Urinary bladder (tissue), 4 donors: ENCODE results near the gene ATP6V0E2. TPM values are rescaled to one million over a fixed set of nuclear protein-coding genes. Genes with fewer than 3 reads are reported as not detected.
"Not testable (repeated sequence)": the region's sequence is repeated elsewhere in the genome, so short reads cannot be mapped to it uniquely, and the experiment has no call there.

Experiments
- DNase-seq: peaks from one replicate; pipeline ENCODE4 v3.0.0-alpha.2; 2015; ENCODE audit errors: extremely low spot score
- H3K27ac ChIP-seq: one replicate; pipeline ENCODE4 v1.5.1; 2013; ENCODE audit warnings: low read depth, mild to moderate bottlenecking, moderate library complexity
- H3K36me3 ChIP-seq: one replicate; pipeline ENCODE4 v1.6.1; 2013; ENCODE audit warnings: mild to moderate bottlenecking, moderate library complexity; ENCODE audit not compliant: insufficient read depth
- H3K4me1 ChIP-seq: one replicate; pipeline ENCODE4 v1.6.1; 2013; ENCODE audit warnings: mild to moderate bottlenecking, moderate library complexity; ENCODE audit not compliant: insufficient read depth
- H3K4me3 ChIP-seq: one replicate; pipeline ENCODE4 v1.5.1; 2013; ENCODE audit warnings: low read depth, low read length
- WGBS: extraction: QIAGEN DNeasy Blood & Tissue Kit; methylation state at CpG from one replicate; pipeline ENCODE4 v1.1.7; 2013; 5-methylcytosine and 5-hydroxymethylcytosine counted together
- polyA plus RNA-seq: library from polyadenylated mRNA; stranded (reverse); fragments of 200-250 nt; gene quantifications from one replicate; pipeline ENCODE4 v1.2.3, GENCODE V29; 2013
- total RNA-seq: library from RNA; depleted of rRNA; stranded (reverse); fragments of >200 nt; gene quantifications from one replicate; pipeline ENCODE4 v1.2.3, GENCODE V29; 2014
- donor health status: healthy with polysubstance abuse.
- donor health status: healthy.

ATP6V0E2 gene
- total RNA-seq, result 8.2 TPM
- polyA plus RNA-seq, result 34.3 TPM

DNA sequence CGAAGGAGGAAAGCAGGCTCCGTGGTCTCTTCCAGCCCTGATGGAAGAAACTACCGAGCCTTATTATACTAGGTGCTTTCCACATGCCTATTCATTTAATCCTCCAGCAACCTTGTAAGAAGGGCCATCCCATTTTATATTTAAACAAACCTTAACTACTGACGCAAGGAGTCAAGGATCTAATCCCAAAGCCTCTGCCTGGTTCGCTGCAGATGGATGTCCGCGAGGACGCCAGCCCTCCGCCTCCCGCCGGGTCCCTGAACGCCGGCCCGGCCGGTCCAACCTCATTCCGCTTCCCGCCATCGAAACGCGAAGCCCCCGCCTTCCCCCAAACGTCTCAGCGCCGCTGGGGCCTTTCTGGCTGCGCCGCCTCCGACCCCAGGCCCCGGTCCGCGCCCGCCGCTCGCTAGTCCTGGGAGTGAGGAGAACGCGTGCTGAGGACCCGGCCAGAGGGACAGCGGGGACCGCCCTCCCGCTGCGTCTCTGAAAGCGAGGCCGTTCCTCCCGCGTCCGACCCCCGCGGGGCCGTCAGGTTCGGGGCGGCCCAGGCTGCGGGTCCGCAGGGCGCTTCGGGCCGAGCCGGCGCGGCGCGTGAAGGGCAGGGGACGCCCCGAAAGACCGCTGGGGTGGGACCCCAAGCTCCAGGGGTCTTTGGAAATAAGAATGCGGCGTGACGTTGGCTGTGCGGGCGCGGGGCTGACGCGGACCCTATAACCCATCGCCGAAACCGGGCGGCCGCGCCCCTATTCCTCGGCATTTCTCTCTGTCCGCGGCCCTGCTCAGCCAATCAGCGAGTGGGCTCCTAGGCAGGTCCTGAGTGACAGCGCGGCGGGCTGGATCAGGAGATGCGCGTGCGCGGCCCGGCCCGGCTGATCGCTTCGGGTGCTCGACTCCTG lies at the start of gene ATP6V0E2:
Gene ATP6V0E2 (plus strand): TSS at position 896 of the 896 bp plus-strand sequence. CDS start 97 bp downstream, outside the sequence.
- H3K36me3 ChIP-seq, result no peaks in the 10 kb centered on the region
- WGBS, result under 1% methylated on average over 93 of the region's 93 CpGs
- peak; percentile 86 for DNase-seq

DNA sequence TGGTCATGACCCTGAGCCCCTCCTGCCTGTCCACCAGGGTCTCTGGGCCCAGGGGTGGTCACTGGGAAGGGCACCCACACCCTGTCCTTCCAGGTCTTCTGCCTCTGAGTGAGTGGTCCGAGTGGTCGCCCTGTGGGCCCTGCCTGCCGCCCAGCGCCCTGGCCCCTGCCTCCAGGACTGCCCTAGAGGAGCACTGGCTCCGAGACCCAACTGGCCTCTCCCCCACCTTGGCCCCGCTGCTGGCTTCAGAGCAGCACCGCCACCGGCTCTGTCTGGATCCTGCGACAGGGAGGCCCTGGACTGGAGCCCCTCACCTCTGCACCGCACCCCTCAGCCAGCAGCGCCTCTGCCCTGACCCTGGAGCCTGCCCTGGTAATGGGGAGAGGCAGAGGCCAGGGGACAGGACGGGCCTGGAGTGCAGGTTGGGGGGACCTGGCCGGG lies 49.4 kb upstream of the ATP6V0E2 start:
- DNase-seq, result no peak
- no peaks in the 10 kb centered on the region for H3K36me3 ChIP-seq
- 94% methylated on average over 13 of the region's 13 CpGs for WGBS

More for the DNA sequence above, at the start of gene ATP6V0E2:
- Histone ChIP-seq H3K4me3 (peak within 1 kb of the TSS; percentile 53), H3K27ac (no peak within 1 kb of the TSS), H3K4me1 (no peaks in the 10 kb centered on the region)

DNA sequence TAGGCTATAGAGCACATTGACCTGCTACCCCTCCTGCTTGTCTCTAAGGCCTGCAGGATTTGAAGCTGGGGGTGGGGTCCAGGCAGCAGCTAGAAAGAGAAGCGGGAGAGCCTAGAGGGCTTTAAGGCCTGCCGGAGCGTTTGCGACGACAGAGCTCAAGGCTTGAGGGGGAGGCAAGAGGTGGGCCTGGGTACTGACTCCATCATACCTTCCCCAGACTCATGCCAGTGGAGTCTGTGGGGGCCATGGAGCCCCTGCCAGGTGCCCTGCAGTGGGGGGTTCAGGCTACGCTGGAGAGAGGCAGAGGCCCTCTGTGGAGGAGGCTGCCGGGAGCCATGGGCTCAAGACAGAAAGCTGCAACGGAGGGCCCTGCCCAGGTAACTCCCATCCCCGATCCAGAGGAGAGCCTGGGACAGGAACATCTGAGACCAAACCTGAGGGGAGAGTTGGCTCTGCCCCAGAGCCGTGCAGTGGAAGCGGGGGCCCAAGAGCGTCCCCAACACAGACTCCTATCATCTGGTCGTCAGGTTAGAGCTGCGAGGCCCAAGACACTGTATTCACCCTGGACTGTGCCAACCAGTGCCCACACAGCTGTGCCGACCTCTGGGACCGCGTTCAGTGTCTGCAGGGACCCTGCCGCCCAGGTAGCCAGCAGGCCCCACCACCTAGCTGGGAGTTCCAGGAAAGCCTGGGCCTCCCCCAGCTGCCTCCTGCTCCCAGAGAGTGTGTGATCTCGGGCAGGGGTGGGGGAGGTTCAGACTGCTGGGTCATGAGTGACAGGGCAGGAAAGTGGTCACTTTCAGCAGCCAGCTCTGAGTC lies 48.8 kb upstream of the ATP6V0E2 start:
- no peak for DNase-seq
- WGBS, result 92% methylated on average over 19 of the region's 19 CpGs
- no peaks in the 10 kb centered on the region for H3K36me3 ChIP-seq

More for the DNA sequence above, 49.4 kb upstream of the ATP6V0E2 start:
- Histone ChIP-seq H3K27ac (no peak overlapping the region), H3K4me1 (no peaks in the 10 kb centered on the region), H3K4me3 (no peak overlapping the region)

DNA sequence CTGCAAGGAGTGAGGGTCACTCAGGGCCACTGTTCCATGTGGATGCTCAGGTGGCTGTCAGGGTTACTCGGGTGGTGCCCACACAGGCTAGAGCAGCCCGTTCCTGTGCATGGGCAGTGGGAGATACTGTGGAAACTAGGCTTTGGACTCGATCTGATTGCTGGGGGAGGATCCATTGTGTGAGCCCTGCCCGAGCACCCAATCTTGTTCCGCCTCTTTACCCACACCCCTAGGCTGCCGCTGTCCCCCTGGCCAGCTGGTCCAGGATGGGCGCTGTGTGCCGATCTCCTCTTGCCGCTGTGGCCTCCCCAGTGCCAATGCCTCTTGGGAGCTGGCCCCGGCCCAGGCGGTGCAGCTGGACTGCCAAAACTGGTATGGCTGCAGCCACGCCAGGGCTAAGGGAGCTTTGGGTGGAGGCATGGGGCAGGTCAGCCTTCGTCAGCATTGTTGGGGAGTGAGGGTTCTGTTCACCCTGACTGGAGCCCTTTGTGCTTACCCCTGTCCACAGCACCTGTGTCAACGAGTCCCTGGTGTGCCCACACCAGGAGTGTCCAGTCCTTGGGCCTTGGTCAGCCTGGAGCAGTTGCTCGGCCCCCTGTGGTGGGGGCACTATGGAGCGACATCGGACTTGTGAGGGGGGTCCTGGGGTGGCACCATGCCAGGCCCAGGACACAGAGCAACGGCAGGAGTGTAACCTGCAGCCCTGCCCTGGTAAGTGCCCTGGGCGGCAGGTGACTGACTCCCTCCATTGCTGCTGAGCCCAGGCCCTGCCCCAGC lies 48.0 kb upstream of the ATP6V0E2 start:
- no peaks in the 10 kb centered on the region for H3K36me3 ChIP-seq
- H3K4me3 ChIP-seq, result no peak overlapping the region
- H3K27ac ChIP-seq, result no peak overlapping the region
- no peaks in the 10 kb centered on the region for H3K4me1 ChIP-seq
- WGBS, result 89% methylated on average over 19 of the region's 19 CpGs
- no peak for DNase-seq

More for the DNA sequence above, 48.8 kb upstream of the ATP6V0E2 start:
- Histone ChIP-seq H3K27ac (no peak overlapping the region), H3K4me3 (no peak overlapping the region), H3K4me1 (no peaks in the 10 kb centered on the region)

DNA sequence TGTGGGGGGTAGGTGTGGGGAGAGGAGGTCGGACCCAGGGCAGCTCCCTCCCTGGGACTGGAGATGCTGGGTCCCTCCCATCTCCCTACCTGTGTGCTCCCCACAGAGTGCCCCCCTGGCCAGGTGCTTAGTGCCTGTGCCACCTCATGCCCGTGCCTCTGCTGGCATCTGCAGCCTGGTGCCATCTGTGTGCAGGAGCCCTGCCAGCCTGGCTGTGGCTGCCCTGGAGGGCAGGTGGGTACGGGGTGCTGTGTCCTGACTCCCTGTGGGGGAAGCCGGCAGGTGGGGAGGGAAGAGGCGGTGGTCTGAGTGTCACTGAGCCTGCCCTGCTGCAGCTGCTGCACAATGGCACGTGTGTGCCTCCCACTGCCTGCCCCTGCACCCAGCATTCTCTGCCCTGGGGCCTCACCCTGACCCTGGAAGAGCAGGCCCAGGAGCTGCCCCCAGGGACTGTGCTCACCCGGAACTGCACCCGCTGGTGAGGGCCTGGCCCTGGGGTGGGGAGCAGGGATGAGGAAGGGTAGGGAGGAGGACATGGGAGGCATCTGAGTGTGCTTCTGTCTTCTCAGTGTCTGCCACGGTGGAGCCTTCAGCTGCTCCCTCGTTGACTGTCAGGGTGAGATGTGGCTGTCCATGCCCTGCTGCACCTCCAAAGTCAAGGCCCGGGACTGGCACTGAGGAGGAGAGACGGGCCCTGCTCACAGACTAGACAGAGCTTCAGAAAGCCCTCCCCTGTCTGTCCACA lies 47.3 kb upstream of the ATP6V0E2 start:
- Histone ChIP-seq H3K36me3 (no peaks in the 10 kb centered on the region), H3K4me1 (no peaks in the 10 kb centered on the region), H3K27ac (no peak overlapping the region), H3K4me3 (no peak overlapping the region)
- no peak for DNase-seq
- 85% methylated on average over 12 of the region's 12 CpGs for WGBS

DNA sequence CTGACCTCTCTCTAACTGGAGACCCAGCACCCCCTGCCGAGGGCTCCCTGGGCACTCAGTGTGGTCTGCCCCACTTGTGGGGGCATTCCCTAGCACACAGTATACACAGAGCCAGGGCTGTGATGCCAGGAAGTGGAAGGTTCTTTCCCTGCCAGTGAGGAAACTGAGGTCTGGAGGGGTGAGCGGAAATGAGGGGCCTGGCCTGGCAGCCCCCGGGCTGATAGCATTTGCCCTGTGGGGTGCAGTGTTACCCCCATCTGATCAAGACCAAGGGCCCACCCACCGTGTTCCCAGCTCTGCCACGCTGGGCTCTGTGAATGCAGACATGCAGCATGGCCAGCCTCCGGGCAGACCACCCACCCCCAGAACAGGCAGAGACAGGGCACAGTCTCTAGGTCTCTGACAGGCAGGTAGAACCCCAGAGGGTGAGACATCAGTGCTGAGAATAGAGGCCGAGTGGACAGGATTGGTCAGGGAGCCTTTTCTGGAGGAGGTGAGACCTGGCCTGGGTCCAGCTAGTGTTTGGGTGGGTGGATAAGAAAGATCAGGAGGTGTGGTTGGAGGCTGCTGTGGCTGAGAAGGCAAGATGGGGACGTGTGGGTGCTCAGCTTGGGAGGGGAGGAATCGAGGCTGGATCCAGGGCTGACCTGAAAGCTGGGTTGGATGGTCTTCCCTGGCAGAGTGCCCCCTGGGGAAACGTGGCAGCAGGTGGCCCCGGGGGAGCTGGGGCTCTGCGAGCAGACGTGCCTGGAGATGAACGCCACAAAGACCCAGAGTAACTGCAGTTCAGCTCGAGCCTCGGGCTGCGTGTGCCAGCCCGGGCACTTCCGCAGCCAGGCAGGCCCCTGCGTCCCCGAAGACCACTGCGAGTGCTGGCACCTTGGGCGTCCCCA lies 46.4 kb upstream of the ATP6V0E2 start:
- H3K4me1 ChIP-seq, result no peaks in the 10 kb centered on the region
- no peak overlapping the region for H3K27ac ChIP-seq
- H3K36me3 ChIP-seq, result no peaks in the 10 kb centered on the region
- 79% methylated on average over 23 of the region's 23 CpGs for WGBS
- no peak overlapping the region for H3K4me3 ChIP-seq
- DNase-seq, result no peak

DNA sequence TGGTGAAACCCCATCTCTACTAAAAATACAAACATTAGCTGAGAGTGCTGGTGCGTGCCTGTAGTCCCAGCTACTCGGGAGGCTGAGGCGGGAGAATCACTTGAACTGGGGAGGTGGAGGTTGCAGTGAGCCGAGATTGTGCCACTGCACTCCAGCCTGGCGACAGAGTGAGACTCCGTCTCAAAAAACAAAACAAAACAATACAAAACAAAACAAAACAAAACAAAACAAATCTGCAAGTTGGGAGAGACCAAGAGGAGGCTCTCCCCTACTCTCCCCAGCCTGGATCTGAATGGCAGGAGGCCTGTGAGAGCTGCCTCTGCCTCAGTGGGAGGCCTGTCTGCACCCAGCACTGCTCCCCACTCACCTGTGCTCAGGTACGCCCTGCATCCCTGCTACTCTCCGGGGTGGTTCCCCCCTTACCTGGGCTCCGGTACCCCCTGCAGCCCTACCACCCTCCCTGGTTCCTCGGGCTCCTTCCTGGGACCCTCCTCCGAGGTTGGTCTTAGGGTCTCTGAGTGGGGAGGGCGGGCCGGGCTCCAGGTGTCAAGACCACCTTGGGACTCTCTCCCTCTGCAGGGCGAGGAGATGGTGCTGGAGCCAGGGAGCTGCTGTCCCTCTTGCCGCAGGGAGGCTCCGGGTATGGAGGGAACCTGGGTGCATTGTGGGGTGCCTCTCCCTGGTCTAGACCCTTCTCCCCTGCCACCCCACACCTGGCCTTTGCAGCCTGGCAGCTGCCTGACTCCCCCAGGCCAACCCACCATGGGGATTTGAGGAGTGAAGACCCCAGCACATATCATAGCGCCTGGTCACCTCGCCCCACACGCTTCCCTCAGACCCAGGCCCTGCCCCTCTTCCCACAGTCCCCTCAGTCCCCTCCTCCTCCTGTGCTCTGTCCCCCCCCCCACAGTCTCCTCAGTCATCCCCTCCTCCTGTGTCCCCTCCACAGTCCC lies 45.1 kb upstream of the ATP6V0E2 start:
- Histone ChIP-seq H3K4me1 (no peaks in the 10 kb centered on the region), H3K36me3 (no peaks in the 10 kb centered on the region), H3K4me3 (no peak overlapping the region), H3K27ac (no peak overlapping the region)
- no peak for DNase-seq
- WGBS, result 85% methylated on average over 19 of the region's 19 CpGs

DNA sequence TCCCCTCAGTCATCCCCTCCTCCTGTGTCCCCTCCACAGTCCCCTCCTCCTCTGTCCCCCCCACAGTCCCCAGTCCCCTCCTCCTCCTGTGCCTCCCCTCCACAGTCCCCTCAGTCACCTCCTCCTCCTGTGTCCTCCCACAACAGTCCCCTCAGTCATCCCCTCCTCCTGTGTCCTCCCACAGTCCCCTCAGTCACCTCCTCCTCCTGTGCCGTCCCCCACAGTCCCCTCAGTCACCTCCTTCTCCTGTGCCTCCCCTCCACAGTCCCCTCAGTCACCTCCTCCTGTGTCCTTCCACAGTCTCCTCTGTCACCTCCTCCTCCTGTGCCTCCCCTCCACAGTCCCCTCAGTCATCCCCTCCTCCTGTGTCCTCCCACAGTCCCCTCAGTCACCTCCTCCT lies 43.2 kb upstream of the ATP6V0E2 start:
- H3K4me3 ChIP-seq, H3K27ac ChIP-seq, H3K4me1 ChIP-seq, H3K36me3 ChIP-seq, DNase-seq: not testable (repeated sequence)
- 57% methylated on average over 1 of the region's 1 CpG for WGBS

DNA sequence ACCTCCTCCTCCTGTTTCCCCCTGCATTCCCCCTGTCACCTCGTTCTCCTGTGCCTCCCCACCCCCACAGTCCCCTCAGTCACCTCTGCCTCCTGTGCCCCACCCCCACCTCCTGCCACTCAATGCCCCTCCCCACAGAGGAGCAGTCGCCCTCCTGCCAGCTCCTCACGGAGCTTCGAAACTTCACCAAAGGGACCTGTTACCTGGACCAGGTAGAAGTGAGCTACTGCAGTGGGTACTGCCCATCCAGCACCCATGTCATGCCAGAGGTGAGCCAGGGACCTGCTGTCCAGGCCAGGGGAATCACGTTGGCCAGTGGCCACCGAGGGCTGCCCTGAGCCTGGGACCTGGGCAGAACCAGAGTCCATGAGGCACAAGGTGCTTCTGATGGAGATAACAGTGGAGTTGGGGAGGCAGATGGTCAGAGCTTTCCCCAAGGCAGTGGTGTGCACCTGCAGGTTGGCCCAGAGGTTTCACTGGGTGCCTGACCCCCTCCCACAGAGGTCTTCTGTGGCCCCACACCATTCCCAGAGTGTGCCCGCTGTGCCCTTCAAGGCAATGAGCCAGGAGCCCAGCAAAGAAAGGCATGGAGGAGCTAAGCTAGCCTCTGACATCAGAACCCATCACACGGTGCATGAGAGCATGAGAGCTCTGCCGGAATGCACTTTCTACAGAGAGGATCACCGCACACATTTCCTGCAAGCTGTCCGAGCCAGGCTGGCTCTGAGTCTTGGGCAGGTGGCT lies 42.6 kb upstream of the ATP6V0E2 start:
- 39% methylated on average over 11 of the region's 11 CpGs for WGBS

DNA sequence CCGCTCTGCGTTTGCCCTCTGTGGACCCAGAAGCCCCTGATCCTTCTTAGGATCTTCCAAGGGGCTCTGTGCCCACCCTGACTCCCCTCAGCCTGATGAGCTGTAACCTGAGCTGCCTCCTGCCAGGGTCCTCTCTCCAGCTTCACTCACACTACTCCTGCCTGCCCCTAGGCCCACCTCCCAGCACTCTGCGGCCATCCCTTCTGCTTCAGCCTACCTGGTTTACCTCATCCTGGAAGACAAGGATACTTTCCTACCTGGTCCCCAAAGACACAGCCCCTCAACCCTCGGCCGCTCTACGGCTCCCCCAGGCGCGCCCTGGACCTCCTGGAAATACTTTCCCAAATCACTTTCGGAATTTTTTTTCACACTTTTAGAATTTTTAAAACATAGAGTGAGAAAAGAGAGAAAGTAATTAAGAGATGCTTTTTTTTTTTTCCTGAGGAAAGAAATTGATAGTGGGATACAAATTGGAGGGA lies 42.0 kb upstream of the ATP6V0E2 start:
- Histone ChIP-seq H3K4me1 (no peaks in the 10 kb centered on the region), H3K4me3 (no peak overlapping the region), H3K27ac (no peak overlapping the region), H3K36me3 (no peaks in the 10 kb centered on the region)
- 69% methylated on average over 9 of the region's 9 CpGs for WGBS
- DNase-seq, result no peak

More for the DNA sequence above, 42.6 kb upstream of the ATP6V0E2 start:
- Histone ChIP-seq H3K4me3 (no peak overlapping the region), H3K4me1 (no peaks in the 10 kb centered on the region), H3K36me3 (no peaks in the 10 kb centered on the region), H3K27ac (no peak overlapping the region)
- DNase-seq, result no peak
